HG02642 (cell line): Measurements from ENCODE around the gene TCEAL3.
"Not testable (repeated sequence)": the region's sequence is repeated elsewhere in the genome, so short reads cannot be mapped to it uniquely, and the experiment has no call there.

ENCODE experiments used
- ATAC-seq: cut with Tn5 transposase; IDR thresholded peaks from one replicate; pipeline ENCODE4 v1.9.1; 2021; ENCODE audit warnings: mild to moderate bottlenecking; ENCODE audit not compliant: unreplicated experiment, poor library complexity

TCEAL3 gene

GRCh38 chrX:103658681-103659433 lies 51.1 kb downstream of the TCEAL3 start:
- no peak for ATAC-seq

GRCh38 chrX:103659460-103659859 lies 51.7 kb downstream of the TCEAL3 start:
- ATAC-seq, result not testable (repeated sequence)
